Hepatocyte (in vitro differentiated cells): ENCODE measurements around the gene SERTAD2. TPM values are rescaled to one million over a fixed set of nuclear protein-coding genes. Genes with fewer than 3 reads are reported as not detected.

ENCODE experiments used
- DNase-seq: peaks from one replicate; pipeline ENCODE4 v3.0.0-alpha.2; 2016; ENCODE audit warnings: low spot score
- H2AFZ ChIP-seq: fragments of 200-600 bp; sonication (generic); 2 replicates; pipeline ENCODE4 v1.6.0; 2016; ENCODE audit warnings: antibody characterized with exemption, mild to moderate bottlenecking
- H3K27ac ChIP-seq: fragments of 200-600 bp; sonication (generic); 2 replicates; pipeline ENCODE4 v1.5.1; 2016; ENCODE audit warnings: mild to moderate bottlenecking
- H3K27me3 ChIP-seq: fragments of 200-600 bp; sonication (generic); 2 replicates; pipeline ENCODE4 v1.6.1; 2016
- H3K36me3 ChIP-seq: fragments of 200-600 bp; sonication (generic); replicated peaks from 2 replicates; pipeline ENCODE4 v1.5.1; 2016; ENCODE audit warnings: low read depth; ENCODE audit not compliant: insufficient read depth
- H3K4me1 ChIP-seq: fragments of 200-600 bp; sonication (generic); 2 replicates; pipeline ENCODE4 v1.5.1; 2016; ENCODE audit warnings: mild to moderate bottlenecking, moderate library complexity; ENCODE audit not compliant: insufficient read depth
- H3K4me2 ChIP-seq: fragments of 200-600 bp; sonication (generic); 2 replicates; pipeline ENCODE4 v1.6.0; 2016
- H3K4me3 ChIP-seq: fragments of 200-600 bp; sonication (generic); 2 replicates; pipeline ENCODE4 v1.5.1; 2016; ENCODE audit warnings: mild to moderate bottlenecking
- H3K79me2 ChIP-seq: fragments of 200-600 bp; sonication (generic); 2 replicates; pipeline ENCODE4 v1.6.0; 2017; ENCODE audit warnings: mild to moderate bottlenecking
- H3K9me2 ChIP-seq: fragments of 200-600 bp; sonication (generic); replicated peaks from 2 replicates; pipeline ENCODE4 v1.6.0; 2017; ENCODE audit warnings: mild to moderate bottlenecking; ENCODE audit not compliant: insufficient read depth
- H3K9me3 ChIP-seq: fragments of 200-600 bp; sonication (generic); 2 replicates; pipeline ENCODE4 v1.5.1; 2016; ENCODE audit warnings: low read depth, mild to moderate bottlenecking
- H4K20me1 ChIP-seq: fragments of 200-600 bp; sonication (generic); 2 replicates; pipeline ENCODE4 v1.6.0; 2016; ENCODE audit warnings: mild to moderate bottlenecking; ENCODE audit not compliant: insufficient read depth, poor library complexity, severe bottlenecking
- CTCF ChIP-seq: fragments of 200-600 bp; sonication (generic); IDR thresholded peaks from 2 replicates; pipeline ENCODE4 v1.5.1; 2016; ENCODE audit warnings: antibody characterized with exemption, mild to moderate bottlenecking; ENCODE audit not compliant: poor library complexity
- EZH2 ChIP-seq: fragments of 200-600 bp; sonication (generic); IDR thresholded peaks from 2 replicates; pipeline ENCODE4 v1.6.1; 2016; ENCODE audit warnings: antibody characterized with exemption, mild to moderate bottlenecking, borderline replicate concordance
- EZH2phosphoT487 ChIP-seq: fragments of 200-600 bp; sonication (generic); IDR thresholded peaks from one replicate; pipeline ENCODE4 v1.6.1; 2018; ENCODE audit warnings: antibody characterized with exemption, mild to moderate bottlenecking, low read depth, moderate library complexity; ENCODE audit not compliant: unreplicated experiment, severe bottlenecking
- WGBS: methylation state at CpG from one replicate; pipeline ENCODE4 v1.1.6; 2016; ENCODE audit warnings: low lambda C conversion rate; ENCODE audit errors: missing lambda C conversion rate; 5-methylcytosine and 5-hydroxymethylcytosine counted together
- polyA plus RNA-seq: library from polyadenylated mRNA; unstranded; fragments of >200 nt; fragmentation: Nextera tagmentation; extraction: Ambion mirVana; gene quantifications from 2 replicates; pipeline ENCODE4 v1.2.1, GENCODE V29; 2016
- total RNA-seq: library from RNA; depleted of rRNA; stranded (reverse); fragments of >200 nt; gene quantifications from 2 replicates; pipeline ENCODE4 v1.2.3, GENCODE V29; 2014

Gene SERTAD2
- total and polyA plus RNA-seq, 2 experiments from 2014 or later, result 13.8 to 23.8 TPM

- H3K27ac ChIP-seq, result no peak overlapping the region
- H3K4me1 ChIP-seq, result peaks cover 11% of the 10 kb centered on the region
- H2AFZ ChIP-seq, result no peak overlapping the region
- no peaks in the 10 kb centered on the region for H4K20me1 ChIP-seq
- no peak overlapping the region for H3K4me2 ChIP-seq
- no peaks in the 10 kb centered on the region for H3K9me3 ChIP-seq
- no peaks in the 10 kb centered on the region for H3K27me3 ChIP-seq
- no peaks in the 10 kb centered on the region for H3K9me2 ChIP-seq
- no peaks in the 10 kb centered on the region for H3K79me2 ChIP-seq
- H3K4me3 ChIP-seq, result no peak overlapping the region
- H3K36me3 ChIP-seq, result no peaks in the 10 kb centered on the region
- no peak for DNase-seq
- WGBS, result 89% methylated on average over 7 of the region's 7 CpGs
- no peak for TF ChIP-seq CTCF
- no peak for TF ChIP-seq EZH2
- TF ChIP-seq EZH2phosphoT487, result no peak
Measured at GRCh38 chr2:64615844-64616536, 37.7 kb downstream of the SERTAD2 start.

- H3K4me2 ChIP-seq, result no peak overlapping the region
- H3K36me3 ChIP-seq, result no peaks in the 10 kb centered on the region
- no peaks in the 10 kb centered on the region for H3K27me3 ChIP-seq
- no peaks in the 10 kb centered on the region for H3K79me2 ChIP-seq
- H3K4me3 ChIP-seq, result no peak overlapping the region
- 89% methylated on average over 6 of the region's 6 CpGs for WGBS
- no peaks in the 10 kb centered on the region for H3K9me2 ChIP-seq
- no peak for DNase-seq
- no peak overlapping the region for H3K27ac ChIP-seq
- peaks cover 11% of the 10 kb centered on the region for H3K4me1 ChIP-seq
- no peak overlapping the region for H2AFZ ChIP-seq
- no peaks in the 10 kb centered on the region for H3K9me3 ChIP-seq
- H4K20me1 ChIP-seq, result no peaks in the 10 kb centered on the region
- TF ChIP-seq EZH2 (no peak), EZH2phosphoT487 (no peak), CTCF (no peak)
Measured at GRCh38 chr2:64615192-64615763, 38.4 kb downstream of the SERTAD2 start.

DNA sequence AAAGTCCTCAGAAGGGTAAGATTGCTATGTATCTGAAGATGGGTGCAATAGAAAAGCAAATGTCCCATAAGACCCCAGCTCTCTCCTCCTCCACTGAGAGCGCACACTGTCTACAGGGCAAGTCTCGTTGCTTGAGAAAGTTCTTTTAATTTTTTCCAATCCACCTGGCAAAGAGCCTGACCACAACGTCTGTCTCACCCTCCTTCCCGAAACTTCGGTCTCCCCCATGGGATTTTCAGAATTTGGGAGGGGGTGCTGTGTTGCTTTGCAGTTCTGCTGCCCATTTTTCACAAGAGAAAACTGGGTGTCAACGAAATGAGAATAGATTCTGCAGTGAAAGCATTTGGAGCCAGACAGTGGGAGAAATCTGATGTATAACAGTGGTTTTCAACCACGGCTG lies 40.4 kb downstream of the SERTAD2 start:
- no peaks in the 10 kb centered on the region for H3K36me3 ChIP-seq
- H3K27ac ChIP-seq, result no peak overlapping the region
- H4K20me1 ChIP-seq, result no peaks in the 10 kb centered on the region
- H3K4me3 ChIP-seq, result no peak overlapping the region
- H2AFZ ChIP-seq, result no peak overlapping the region
- peaks cover 20% of the 10 kb centered on the region for H3K4me1 ChIP-seq
- no peak overlapping the region for H3K4me2 ChIP-seq
- no peaks in the 10 kb centered on the region for H3K27me3 ChIP-seq
- no peaks in the 10 kb centered on the region for H3K79me2 ChIP-seq
- no peaks in the 10 kb centered on the region for H3K9me2 ChIP-seq
- no peak for DNase-seq
- no peak for TF ChIP-seq EZH2phosphoT487
- TF ChIP-seq EZH2, result no peak
- no peak for TF ChIP-seq CTCF
- 83% methylated on average over 7 of the region's 7 CpGs for WGBS
- H3K9me3 ChIP-seq, result no peaks in the 10 kb centered on the region
